Measurements from ENCODE around the gene NCOA1.

Gene NCOA1

DNA sequence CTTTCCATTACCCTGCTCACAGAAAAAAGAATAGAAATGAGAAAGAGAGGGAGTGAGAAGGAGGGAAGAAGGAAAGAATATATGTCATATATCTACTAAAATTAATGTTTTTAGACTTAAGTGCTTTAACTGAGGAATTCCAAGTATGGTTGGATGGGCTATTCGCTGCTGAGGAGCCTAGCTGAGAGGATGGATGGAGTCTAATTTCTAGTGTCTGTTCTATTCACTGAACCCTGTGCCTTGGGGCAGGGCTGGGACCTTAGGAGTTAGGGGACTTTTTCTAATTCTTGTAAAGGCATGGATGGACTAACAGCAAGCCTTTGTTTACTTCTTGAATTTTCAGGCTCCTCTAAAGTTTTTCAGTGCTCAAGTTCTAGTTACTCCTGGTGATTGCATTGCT is 192.4 kb downstream of the NCOA1 start:
- TF ChIP-seq, protein P1, sequence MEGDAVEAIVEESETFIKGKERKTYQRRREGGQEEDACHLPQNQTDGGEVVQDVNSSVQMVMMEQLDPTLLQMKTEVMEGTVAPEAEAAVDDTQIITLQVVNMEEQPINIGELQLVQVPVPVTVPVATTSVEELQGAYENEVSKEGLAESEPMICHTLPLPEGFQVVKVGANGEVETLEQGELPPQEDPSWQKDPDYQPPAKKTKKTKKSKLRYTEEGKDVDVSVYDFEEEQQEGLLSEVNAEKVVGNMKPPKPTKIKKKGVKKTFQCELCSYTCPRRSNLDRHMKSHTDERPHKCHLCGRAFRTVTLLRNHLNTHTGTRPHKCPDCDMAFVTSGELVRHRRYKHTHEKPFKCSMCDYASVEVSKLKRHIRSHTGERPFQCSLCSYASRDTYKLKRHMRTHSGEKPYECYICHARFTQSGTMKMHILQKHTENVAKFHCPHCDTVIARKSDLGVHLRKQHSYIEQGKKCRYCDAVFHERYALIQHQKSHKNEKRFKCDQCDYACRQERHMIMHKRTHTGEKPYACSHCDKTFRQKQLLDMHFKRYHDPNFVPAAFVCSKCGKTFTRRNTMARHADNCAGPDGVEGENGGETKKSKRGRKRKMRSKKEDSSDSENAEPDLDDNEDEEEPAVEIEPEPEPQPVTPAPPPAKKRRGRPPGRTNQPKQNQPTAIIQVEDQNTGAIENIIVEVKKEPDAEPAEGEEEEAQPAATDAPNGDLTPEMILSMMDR (IDR thresholded peaks at IDR 0.05; ENCODE audit: control extremely low read depth, extremely low read depth, low read depth, missing control alignments): no peak
- CTCF ChIA-PET: interaction anchor here (1.0 to 1.6 kb wide), 5 partner anchors 9 to 70 kb away, joined by 3 to 4 read pairs (median 3); no protein-coding TSS in a partner anchor
- POLR2A ChIA-PET: no interaction called here
- DNase-seq (ENCODE audit: extremely low spot score): no peak

DNA sequence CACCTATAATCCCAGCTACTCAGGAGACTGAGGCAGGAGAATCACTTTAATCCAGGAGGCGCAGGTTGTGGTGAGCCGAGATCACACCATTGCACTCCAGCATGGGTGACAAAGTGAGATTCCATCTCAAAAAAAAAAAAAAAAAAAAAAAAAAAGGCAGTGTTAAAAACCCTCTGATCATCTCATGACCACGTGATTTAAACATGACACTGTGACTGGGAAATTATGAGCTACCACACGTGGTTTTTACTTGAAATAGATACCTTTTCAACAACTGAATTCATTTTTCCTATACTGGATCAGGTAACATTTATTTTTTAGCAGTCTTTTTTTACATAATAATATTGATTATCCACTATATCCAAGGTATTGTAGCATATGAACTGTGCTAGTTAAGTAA is 199.5 kb downstream of the NCOA1 start:
- ChIA-PET CTCF (no interaction called here), POLR2A (no interaction called here)
- DNase-seq (ENCODE audit: extremely low spot score): no peak
- TF ChIP-seq, protein P1 (IDR thresholded peaks at IDR 0.05; ENCODE audit: control extremely low read depth, extremely low read depth, low read depth, missing control alignments): no peak

DNA sequence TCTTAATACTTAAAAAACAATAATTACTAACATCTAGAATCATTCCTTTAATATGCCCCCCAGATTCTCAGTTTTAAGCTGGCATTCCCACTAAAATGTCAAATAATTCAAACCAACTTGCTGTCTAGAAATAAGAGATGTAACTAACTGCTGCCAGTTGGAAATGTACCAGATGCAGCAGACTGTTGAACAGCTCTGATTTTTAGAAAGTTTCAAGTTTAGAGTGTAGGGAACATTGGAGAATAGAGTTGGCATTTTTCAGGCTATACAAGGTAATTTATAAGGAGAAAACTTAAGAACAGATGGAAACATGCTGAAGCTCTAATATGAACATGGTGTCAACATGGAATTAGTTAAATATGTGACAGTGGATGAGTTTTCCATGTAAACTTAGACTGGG is 200.8 kb downstream of the NCOA1 start:
- CTCF ChIA-PET: interaction anchor here (1.6 to 1.8 kb wide), 2 partner anchors 9 to 10 kb away, joined by 3 to 7 read pairs; no protein-coding TSS in a partner anchor
- no peak for DNase-seq (ENCODE audit: extremely low spot score)
- POLR2A ChIA-PET: no interaction called here
- TF ChIP-seq, protein P1 (IDR thresholded peaks at IDR 0.05; ENCODE audit: control extremely low read depth, extremely low read depth, low read depth, missing control alignments): no peak

DNA sequence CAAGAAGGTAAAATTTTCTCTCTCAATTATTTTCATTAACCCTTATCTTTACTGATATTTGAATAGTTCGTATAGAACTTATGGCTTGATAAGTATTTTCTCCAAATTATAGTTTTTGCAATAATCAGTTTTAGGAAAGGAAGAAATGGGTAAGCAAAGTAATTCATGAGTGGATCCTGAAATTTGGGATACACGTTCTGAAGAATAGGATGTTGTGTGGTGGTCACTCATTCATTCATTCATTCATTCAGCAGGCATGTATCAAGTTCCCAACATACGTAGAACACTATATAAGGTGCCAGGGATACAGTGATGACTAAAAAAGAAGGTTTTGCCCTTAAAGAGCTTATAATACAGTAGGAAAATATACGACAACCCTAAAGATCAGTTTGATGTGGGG is 206.7 kb downstream of the NCOA1 start:
- ChIA-PET POLR2A (no interaction called here), CTCF (interaction anchor here (0.9 to 1.8 kb wide), 3 partner anchors 11 to 131 kb away, joined by 3 to 4 read pairs (median 3); no protein-coding TSS in a partner anchor)
- TF ChIP-seq, protein P1 (IDR thresholded peaks at IDR 0.05; ENCODE audit: control extremely low read depth, extremely low read depth, low read depth, missing control alignments): no peak
- no peak for DNase-seq (ENCODE audit: extremely low spot score)

DNA sequence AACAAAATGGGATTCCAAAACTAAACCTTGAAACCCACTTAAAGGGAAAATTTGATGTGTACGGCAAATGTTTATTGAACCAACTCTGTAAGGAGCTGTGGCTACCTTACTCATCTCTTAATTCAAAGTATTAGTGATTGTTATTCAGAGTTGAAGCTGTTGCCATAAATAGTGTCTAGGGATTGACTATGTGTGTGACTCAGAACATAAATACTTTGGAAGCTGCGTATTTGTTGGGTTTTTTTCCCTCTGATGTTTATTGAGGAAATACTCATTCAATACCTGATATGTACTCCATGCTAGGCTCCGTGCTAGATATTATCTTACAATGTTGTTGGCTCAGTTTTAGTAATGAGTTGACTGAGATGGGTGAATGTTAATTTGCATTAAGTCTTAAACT is 211.7 kb downstream of the NCOA1 start:
- no peak for DNase-seq (ENCODE audit: extremely low spot score)
- TF ChIP-seq, protein P1 (IDR thresholded peaks at IDR 0.05; ENCODE audit: control extremely low read depth, extremely low read depth, low read depth, missing control alignments): no peak
- POLR2A ChIA-PET: no interaction called here
- CTCF ChIA-PET: interaction anchor here (2.1 kb wide), 1 partner anchor 10 kb away, joined by 7 read pairs; no protein-coding TSS in a partner anchor

DNA sequence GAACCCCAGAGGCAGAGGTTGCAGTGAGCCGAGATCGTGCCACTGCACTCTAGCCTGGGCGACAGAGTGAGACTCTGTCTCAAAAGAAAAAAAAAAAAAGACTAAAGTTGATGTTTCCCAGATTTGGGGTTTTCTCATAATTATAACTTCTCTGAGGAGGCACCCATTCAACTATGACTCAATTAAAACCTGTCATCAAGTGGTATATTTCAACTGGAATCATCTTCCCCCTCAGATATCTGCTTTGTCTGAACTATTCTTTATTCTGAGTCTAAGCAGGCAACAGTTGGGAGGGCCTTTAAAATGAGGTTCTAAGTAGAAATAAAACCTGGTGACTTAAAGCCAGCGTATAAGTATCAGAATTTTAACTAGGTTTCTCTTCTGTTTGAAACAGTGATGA is 213.6 kb downstream of the NCOA1 start:
- CTCF ChIA-PET: no interaction called here
- POLR2A ChIA-PET: no interaction called here
- DNase-seq (ENCODE audit: extremely low spot score): no peak
- TF ChIP-seq, protein P1 (IDR thresholded peaks at IDR 0.05; ENCODE audit: control extremely low read depth, extremely low read depth, low read depth, missing control alignments): no peak

Data from GM10248 (cell line).